GM21576 (cell line): Measurements from ENCODE around the gene ATP1B1.
"Not testable (repeated sequence)": the region's sequence is repeated elsewhere in the genome, so short reads cannot be mapped to it uniquely, and the experiment has no call there.

Source experiments
- ATAC-seq: cut with Tn5 transposase; IDR thresholded peaks from one replicate; pipeline ENCODE4 v1.9.1; 2021; ENCODE audit warnings: mild to moderate bottlenecking, moderate library complexity; ENCODE audit not compliant: unreplicated experiment

The ATP1B1 gene

DNA sequence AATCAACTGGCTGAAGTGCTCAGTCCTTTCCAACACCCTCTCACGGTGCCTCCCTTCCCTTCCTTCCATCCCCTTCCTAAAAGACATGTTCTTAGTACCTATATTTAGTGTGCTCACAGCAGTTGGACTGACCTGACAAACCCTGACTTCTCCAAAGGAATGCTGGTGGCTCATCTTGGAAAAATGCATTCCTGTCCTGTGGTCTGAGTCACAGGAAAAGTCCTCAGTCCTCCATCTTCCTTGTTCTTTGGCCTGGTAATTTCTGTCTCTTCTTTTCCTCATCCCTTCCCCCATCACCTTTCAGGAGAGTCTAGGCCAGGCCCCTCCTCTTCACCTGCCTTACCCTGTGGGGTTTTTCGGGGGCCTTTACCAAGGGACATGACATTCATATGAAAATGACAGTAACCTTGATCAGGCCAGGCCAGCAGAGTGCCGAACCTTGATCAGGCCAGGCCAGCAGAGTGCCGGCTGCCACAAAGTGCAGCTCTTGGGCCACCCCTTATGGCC, 7.2 kb downstream of the ATP1B1 start:
- no peak for ATAC-seq

DNA sequence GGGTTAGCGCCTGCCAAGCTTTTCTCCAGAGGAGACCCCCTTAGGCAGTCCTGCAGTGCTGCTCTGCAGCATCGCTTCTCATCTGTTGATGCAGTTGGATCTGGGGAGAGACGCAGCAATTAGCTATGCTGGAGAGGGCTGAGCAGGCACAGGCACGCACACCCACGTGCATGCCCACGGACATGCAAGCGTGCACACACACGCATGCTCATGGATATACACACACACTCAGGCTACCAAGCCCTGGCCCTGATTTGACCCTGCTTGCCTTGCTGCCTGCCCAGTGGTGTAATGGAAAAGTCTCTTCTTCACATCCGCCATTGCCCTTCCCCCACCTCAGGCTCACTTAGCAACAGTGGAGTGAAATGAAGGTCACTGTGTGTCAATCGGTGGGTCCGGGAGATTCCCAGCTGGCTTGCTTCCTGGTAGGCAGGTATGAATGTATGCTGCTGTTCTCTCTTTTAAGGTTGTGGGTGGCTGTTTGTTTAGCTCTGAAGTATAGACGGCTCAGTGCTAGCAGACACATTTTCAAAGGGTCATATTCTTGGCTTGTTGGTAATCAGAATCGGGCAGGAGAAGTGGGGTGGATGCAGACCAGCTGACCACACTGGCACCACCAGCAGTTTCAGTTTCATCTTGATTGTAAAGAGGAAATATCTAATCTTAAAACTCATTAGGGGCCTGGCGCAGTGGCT, 9.5 kb downstream of the ATP1B1 start:
- ATAC-seq, result peak; percentile 52

GRCh38 chr1:169117014-169117413, 10.5 kb downstream of the ATP1B1 start:
- ATAC-seq, result no peak

DNA sequence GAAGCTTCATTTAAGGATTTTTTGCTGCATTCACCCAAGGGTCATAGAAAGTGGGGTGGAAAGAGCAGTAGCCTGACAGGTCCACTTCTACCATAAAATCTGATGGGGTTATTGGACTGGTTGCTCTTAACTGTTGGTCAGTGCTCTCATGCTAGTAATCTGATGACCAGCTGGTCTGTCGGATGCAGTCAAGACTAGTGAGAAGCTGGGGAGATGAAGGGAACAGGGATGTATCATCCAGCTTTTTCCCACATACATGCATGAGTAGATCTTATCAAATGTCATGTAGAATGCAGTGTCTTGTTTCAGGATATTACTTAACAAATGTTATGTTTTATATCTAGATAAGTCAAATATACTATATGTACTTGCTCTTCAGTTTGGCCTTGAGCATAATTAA, 11.1 kb downstream of the ATP1B1 start:
- ATAC-seq, result no peak

GRCh38 chr1:169118227-169118626, 11.7 kb downstream of the ATP1B1 start:
- ATAC-seq, result no peak

GRCh38 chr1:169119405-169119804, 12.9 kb downstream of the ATP1B1 start:
- no peak for ATAC-seq

GRCh38 chr1:169120066-169120465, 13.6 kb downstream of the ATP1B1 start:
- no peak for ATAC-seq

GRCh38 chr1:169121146-169121923, 14.8 kb downstream of the ATP1B1 start:
- no peak for ATAC-seq

DNA sequence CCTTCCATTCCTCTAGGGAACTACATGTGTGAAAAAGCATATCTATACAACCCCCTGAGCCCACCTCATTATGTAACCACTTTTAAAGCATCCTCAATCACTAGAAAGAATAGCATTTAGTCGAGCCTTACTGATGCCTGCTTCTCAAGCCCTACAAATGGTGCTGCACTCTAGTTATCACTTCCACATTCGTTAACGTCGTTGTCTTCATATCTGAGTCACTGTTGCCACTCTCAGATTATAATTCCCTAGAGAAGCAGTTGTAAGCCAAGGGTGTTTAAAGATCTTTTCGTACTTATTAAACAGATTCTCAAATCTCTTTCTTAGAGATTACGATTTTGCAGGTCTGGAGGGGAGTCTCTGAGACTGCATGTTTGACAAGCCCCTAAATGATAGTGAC, 16.5 kb downstream of the ATP1B1 start:
- peak; percentile 72 for ATAC-seq

GRCh38 chr1:169124459-169124858, 18.0 kb downstream of the ATP1B1 start:
- no peak for ATAC-seq

- not testable (repeated sequence) for ATAC-seq
Observed at GRCh38 chr1:169125597-169125996, 19.1 kb downstream of the ATP1B1 start.

GRCh38 chr1:169126335-169126734, 19.8 kb downstream of the ATP1B1 start:
- no peak for ATAC-seq

- ATAC-seq, result no peak
Observed at GRCh38 chr1:169127305-169127704, 20.8 kb downstream of the ATP1B1 start.

DNA sequence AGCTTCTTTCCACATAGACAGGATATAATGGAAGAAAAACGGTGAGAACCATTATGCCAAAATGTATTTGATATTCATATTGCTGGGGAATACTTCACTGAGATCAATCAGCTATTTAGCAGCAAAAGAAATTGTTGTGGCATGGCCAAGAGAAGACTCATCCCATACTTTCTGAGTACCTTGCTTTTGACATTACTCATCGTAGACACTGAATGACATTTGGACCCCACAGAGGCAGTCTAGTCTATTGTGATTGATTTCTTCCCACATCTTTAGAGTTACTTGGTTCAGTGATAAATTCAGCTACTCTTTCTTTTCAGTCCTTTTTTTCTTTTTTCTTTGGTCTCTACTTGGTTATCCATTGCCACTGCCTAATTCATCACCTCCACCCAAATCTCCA, 22.1 kb downstream of the ATP1B1 start:
- ATAC-seq, result no peak

- no peak for ATAC-seq
Observed at GRCh38 chr1:169129109-169129784, 22.8 kb downstream of the ATP1B1 start.

DNA sequence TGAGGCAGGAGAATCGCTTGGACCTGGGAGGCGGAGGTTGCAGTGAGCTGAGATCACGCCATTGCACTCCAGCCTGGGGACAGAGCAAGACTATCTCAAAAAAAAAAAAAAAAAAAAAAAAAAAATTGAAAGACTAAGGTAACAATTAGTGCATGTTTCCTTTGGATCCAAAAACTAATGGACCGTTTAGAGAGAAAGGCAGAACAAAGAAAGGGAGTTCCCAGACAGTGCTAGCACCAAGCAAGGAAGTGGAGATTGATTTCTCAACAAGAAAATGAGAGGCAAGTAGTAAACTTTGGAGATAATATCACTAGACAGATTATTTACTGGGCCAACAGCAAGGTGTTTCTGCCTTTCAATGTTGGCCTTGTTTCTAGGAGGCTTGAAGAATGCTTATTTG, 24.2 kb downstream of the ATP1B1 start:
- no peak for ATAC-seq

DNA sequence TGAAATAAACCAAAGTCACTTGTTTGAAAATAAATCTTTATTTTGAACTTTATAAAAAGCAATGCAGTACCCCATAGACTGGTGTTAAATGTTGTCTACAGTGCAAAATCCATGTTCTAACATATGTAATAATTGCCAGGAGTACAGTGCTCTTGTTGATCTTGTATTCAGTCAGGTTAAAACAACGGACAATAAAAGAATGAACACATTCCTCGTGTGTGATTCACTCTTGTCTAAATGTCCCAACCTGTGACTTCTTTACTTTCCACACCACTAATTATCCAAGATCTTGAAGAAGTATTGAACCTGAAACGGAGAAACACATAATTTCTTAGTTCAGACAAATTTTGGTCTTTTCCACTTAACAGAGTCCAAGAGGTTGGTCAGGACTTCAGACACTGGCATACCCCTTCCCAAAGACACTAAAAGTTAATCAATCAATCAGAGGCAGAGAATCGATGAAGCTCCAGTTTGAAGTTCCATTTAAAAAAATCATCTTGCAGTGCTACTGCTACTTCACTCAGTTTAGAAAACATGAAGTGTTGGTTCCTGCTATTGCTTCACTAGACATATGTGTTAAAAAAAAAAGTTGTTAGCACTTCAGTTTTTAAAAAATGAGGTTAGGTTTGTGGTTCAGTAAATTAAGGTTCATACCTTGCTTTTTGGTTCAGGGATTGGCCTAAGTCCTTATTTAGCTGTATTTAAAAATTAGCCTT, 26.2 kb downstream of the ATP1B1 start:
- ATAC-seq, result no peak

GRCh38 chr1:169133228-169133576, 26.7 kb downstream of the ATP1B1 start:
- no peak for ATAC-seq

GRCh38 chr1:169133801-169134502, 27.5 kb downstream of the ATP1B1 start:
- no peak for ATAC-seq

GRCh38 chr1:169137357-169137756, 30.9 kb downstream of the ATP1B1 start:
- no peak for ATAC-seq
